Ammon's horn (tissue), 1 donor: Measurements from ENCODE around the gene TCTN1.
A peak's percentile ranks its signal among the peaks of the same experiment; 100 is the strongest.
"Not testable (repeated sequence)": the region's sequence is repeated elsewhere in the genome, so short reads cannot be mapped to it uniquely, and the experiment has no call there.

Source experiments
- DNase-seq: peaks from one replicate; pipeline ENCODE4 v3.0.0-alpha.2; 2016; ENCODE audit warnings: low spot score

Gene TCTN1

DNA sequence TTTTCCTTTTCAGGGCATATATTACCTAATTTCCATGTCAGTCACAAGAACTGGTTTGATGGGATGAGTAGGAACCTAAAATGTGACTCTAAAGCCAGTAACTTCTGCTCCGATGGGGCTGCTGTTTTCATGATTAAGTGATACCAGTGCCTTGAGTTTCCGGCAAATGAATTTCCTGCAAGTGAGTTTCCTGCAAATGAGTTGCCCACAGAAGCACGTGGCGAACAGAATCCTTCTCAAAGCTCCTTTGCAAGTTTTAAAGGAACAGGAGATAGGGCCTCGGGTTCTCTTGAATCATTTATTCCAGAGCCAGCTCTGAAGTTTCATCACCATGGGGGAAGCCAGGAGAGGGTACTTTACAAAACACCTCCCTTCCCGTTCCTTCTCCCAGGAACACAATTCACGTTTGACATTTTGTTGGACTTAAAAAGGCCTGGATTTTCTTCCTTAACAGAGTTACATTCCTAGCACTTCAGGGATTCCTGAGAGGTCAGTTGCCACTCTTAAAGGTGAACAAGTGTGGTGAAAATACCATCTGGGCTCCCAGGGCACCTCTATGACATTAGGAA is 28.6 kb upstream of the TCTN1 start:
- DNase-seq, result peak; percentile 14

DNA sequence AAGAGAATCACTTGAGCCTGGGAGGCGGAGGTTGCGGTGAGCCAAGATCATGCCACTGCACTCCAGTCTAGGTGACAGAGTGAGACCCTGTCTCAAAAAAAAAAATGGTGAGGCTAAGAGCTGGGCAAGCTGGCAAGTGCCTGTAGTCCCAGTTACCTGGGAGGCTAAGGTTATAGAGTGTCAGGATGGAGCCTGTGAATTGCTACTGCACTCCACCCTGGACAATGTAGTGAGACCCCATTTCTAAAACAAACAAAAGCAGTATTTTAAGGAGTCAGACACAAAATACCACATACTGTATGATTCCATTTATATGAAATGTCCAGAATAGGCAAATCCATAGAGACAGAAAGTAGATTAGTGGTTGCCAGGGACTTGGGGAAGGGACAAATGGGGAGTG is 26.8 kb upstream of the TCTN1 start:
- not testable (repeated sequence) for DNase-seq

DNA sequence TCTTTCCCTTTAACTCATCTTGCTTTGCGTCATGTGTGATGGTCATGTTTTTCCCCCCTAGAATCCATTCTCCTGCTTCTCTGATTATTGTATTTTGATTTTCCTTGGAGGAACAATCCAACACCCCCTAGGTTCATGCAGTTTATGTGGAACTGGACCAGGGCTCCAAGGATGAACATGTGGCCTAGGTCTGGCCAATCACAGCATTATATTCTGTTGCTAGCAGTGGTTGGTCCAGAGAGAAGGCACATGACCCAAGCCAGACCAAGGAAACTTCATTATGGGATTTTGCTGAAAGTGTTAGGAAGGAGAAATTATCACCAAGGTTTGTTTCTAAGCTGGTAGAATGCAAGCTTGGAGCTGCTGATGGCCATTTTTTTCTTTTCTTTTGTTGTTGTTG is 23.9 kb upstream of the TCTN1 start:
- no peak for DNase-seq

DNA sequence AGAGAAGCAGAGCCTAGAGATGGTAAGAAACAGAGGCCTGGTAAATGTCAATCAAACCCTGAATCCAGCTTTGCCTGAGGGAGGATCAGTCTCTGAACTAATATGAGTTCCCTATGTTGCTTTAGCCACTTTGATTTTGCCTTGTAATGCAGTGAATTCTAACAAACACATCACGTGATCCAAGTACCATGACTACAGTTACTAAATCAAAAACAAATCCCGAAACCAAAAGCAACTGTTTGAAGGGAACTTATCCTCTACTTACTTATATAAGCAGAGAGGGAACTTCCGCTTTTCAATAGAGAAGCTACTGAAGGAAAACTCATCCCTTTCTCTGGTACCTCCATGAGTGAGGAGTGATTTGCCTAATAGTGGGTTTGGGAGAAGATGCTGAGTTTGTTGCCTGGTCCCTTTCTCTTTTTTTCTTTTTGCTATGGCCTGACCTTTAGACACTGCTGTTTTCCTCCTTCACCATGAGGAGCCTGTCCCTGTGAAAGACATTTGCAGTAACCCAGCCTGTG is 23.1 kb upstream of the TCTN1 start:
- peak; percentile 67 for DNase-seq

DNA sequence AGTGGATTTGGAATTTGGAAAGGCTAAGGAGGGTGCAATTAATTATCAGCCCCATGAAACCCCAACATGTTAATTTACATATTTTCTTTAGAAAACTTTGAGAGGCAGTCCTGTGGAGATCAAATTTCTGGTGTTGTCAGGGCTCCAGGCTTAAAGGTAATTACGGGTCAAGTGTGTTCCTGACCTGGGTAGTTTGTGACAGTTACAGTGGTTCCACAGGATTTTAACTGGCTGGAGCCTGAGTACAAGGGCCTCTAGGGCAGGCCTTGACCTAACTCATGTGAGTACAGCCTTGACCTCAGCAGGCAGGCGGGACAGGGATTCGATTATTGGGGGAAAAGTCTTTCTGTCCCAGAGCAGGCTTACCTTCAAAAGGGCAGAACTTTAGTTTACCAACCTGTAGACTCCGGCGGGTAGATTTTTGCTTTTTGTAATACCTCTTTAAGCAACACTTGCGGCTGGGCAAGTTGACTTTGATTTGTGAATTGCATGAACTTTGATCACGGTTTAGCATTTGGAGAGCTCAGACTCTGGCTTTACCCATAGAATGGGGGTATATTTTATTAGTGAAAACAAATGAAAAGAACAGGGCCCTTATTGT is 22.4 kb upstream of the TCTN1 start:
- DNase-seq, result no peak

DNA sequence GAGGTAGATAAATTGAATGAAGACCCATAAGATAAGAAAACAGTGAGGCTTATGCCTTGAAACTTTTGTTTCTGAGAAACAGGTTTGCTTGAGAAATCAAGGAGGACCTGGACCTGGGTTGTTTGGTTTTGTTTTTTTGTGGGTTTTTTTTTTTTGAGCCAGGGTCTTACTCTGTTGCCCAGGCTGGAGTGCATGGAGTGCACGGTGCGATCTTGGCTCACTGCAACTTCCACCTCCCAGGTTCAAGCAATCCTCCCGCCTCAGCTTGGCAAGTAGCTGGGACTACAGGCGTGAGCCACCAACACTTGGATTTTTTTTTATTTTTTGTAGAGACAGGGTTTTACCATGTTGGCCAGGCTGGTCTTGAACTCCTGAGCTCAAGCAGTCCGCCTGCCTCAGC is 21.9 kb upstream of the TCTN1 start:
- no peak for DNase-seq

DNA sequence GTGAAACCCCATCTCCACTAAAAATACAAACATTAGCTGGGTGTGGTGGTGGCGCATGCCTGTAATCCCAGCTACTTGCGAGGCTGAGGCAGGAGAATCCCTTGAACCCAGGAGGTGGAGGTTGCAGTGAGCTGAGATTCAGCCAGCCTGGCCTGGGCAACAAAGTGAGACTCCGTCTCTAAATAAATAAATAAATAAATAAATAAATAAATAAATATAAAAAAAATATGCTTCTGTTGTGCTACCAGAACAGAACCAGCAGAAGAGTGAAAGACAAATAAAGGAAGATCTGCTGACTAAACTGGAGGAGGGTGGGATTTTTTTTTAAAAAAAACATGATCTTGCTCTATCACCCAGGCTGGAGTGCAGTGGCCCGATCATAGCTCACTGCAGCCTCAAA is 21.0 kb upstream of the TCTN1 start:
- not testable (repeated sequence) for DNase-seq

DNA sequence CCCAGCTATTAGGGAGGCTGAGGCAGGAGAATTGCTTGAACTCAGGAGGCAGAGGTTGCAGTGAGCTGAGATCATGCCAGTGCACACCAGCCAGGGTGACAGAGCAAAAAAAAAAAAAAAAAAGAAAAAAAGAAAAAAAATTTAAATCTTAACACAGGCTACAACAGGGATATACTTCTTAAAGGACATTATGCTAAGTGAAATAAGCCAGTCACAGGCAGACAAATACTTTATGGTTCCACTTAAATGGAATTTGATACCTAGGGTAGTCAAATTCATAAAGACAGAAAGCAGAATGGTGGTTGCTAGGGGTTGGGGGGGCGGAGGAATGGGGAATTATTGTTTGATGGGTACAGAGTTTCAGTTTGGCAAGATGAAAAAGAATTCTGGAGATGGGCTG is 16.0 kb upstream of the TCTN1 start:
- DNase-seq, result no peak

DNA sequence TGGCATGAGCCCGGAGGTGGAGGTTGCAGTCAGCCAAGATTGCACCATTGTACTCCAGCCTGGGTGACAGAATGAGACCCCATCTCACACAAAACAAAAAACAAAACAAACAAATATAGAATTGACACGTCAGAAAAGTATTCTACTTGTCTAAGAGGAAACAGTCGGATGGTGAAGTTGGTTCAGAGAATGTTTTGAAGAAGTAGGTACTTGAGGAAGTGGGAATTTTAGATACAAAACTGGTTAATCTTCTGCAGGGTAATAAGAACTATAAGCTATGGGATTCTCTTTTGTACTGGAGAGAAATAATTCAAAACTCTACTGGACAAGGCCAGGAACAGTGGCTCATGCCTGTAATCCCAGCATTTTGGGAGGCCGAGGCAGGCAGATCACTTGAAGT is 14.6 kb upstream of the TCTN1 start:
- no peak for DNase-seq

DNA sequence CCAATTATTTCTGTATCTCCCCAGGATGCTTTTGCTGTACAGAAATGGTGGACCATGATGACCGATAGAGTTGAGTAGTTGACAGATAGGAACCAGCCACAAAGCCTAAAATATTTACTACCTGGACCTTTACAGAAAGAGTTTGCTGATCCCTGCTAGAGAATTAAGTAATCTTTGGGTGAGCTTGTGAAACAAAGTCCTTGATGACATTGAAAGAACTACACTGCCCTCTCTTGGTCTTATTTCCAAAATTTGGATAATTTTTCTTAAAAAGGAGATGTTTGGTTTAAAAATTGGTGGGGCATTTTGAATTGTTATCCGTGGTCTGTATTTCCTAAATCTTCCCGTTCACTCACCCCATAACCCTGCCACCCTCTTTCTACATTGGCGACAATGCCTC is 13.7 kb upstream of the TCTN1 start:
- DNase-seq, result peak; percentile 51

DNA sequence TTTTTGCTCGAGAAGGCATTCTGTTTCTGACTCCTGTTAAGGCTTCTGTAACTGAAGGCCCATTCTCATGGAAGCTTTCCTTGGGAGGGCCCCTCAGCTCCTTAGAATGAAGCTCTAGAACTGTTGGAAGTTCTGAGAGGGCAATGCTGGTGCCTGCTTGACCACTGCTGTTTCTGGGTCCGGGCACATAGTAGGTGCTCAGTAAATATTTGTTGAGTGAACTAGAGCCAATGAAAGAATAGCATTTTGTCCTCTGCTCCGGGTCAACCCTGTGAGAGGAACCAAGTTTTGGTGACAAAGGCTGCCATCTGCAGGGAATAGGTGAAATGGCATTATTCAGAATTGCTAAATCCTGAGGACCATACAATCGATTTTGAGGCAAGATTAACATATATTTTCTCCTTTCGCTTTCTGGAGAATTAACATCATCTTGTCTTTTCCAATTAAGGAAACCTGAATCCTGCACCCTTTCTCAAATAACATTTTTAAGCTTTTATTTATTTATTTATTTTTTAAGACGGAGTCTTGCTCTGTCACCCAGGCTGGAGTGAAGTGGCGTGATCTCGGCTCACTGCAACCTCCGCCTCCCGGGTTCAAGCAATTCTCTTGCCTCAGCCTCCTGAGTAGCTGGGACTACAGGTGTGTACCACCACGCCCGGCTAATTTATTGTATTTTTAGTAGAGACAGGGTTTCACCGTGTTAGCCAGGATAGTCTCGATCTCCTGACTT is 11.7 kb upstream of the TCTN1 start:
- DNase-seq, result peak; percentile 66

DNA sequence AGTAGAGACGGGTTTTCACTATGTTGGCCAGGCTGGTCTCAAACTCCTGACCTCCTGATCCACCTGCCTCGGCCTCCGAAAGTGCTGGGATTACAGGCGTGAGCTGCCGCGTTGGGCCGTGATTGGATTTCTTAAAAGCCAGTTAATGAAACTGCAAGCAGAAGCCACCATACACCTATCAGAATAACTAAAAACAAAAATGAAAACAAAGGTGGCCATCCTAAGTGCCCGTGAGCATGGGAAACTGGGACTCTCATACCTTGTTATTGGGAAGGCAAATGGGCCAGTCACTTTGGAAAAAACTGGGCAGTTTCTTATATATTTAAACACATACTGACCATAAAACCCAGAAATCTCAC is 7.7 kb upstream of the TCTN1 start:
- no peak for DNase-seq

DNA sequence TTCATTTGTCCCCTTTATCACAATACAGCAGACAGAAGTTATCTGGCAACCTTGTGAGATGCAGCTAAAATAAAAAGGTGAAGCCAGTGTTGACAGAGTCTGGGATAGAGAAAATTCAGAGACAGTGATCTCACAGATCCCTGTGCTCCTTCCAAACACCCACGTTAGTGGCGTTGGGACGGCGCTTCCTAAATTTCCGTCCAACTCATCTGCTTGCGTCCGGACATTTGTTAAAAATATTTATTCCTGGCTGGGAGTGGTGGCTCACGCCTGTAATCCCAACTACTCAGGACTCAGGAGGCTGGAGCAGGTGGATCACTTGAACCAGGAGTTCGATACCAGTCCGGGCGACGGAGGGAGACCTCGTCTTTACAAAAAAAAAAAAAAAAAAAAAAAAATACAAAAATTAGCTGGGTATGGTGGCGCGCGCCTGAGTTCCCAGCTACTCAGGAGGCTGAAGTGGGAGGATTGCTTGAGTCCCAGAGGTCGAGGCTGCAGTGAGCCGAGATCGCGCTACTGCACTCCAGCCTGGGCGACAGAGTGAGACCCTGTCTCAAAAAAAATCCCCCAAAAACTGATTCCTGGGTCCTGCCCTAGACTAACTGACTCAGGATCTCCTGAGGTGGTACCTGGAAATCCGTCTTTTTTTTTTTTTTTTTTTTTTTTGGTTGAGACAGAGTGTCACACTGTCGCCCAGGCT is 708 bp upstream of the TCTN1 start:
- DNase-seq, result no peak

DNA sequence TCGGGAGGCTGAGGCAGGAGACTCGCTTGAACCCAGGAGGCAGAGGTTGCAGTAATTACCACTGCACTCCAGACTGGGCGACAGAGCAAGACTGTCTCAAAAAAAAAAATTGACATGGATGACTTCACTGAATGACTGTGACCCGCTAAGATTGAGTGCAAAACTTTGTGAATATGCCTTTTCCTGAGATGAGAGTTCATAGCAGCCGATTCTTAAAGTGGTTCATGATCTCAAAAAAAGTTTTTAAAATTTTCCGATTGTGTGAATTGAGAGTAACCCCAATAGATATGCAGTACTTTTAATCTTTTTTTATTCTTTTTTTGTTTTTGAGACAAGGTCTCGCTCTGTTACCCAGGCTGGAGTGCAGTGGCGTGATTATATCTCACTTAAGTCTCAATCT is 1.2 kb downstream of the TCTN1 start:
- DNase-seq, result no peak

DNA sequence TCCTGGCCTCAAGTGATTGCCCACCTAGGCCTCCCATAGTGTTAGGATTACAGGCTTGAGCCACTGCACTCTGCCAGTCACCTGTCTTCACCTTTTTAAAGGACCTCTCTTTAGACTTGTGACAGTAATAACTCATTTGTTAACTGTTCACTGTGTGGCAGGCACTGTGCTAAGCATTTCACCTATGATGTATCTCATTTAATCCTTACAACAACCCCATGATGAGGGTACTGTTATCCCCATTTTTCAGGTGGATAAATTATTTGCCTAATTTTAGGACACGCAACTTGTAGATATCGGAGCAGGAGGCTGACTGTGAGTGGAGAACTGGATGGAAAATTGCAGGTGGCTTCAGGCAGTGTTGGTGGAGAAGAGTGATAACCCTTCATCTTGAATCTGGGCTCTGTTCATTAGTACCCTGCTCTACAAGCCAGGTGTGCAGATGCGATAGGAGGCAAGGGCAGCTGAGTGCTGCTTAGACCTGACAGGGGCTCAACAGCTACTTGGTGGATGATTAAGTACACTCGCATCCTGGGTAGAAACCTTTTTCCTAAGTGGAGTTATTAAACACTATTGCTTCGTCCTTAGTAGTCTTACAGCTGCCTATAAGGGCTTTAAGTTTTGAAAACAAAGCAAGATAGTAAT is 2.7 kb downstream of the TCTN1 start:
- no peak for DNase-seq

DNA sequence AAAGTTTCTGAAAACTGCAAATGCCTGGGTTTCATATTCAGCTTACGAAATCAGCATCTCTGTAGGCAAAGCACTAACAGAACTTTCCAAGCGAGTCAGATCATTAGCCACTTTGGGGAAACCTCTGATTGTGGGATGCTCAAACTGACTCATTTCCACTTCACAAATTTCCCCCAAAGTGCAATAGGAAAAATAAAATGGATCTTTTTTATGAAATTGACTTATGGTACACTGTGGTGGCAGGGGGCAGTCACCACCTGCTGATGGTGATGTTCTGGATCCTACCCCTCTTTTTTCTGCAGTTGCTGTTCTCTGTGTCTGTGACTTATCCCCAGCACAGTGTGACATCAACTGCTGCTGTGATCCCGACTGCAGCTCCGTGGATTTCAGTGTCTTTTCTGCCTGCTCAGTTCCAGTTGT is 5.6 kb downstream of the TCTN1 start:
- DNase-seq, result no peak

DNA sequence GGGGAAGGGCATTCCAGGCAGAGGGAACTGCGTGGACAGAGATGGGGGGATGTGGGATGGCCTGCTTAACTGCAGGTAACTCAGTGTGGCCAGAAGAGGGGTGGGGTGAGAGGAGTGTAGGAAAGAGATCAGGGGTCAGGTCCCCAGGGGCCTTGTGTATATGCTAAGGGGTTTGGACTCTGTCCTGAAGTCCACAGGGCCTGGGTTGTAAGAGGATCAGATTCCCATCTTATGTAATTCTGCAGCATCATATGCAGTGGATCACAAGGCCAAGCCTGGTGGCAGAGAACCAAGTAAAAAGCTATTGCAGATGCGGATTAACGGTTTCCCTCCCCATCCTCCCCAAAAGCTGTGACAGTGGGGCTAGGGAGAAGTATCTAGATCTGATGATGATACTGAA is 8.7 kb downstream of the TCTN1 start:
- no peak for DNase-seq

DNA sequence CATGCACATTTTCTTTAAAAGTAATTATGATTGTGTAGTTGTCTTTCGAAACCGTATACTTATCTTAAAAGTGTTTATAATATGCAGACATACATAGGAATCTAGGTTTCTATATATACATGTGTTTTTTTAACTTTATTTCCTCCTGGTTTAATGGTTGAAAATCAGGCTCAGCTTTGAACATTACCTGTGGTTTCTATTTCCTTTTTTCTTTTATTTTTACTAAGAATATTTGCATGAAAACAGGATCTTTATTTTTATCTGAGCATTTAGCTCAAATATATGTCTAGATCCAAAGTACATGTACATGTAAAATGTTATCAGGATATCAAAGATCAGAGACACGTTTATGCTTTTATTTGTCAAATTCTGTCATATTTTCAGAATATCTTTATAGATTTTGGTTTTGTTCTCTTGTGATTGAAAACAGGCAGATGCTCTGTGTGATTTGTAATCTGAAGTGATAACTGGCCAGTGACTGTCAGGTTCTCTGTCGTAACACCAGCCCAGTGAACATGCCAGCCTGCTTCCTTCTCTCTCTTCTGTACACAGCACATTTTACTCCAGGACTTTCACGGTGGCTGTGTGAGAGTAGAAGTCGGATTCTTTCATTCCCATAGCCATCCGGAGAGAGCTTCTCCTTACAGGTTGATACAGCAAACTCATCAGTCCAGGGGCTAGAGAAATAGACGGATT is 13.7 kb downstream of the TCTN1 start:
- no peak for DNase-seq

DNA sequence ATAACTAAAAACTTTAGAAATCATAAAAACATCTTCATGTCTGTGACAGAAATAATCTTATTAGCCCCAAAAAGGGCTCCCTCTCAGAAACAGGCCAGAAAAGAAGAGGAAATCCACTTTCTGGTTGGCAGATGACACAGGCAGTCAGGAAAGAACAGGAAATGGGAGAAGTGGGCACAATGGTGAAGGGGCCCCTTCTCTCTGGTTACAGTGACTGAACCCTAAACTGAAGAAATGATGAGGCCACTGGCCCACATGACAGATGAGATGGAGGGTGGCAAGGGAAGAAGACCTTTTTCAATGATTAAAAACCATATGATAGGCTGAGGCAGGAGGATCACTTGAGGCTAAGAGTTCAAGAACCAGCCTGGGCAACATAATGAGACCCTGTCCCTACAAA is 21.1 kb downstream of the TCTN1 start:
- DNase-seq, result no peak

DNA sequence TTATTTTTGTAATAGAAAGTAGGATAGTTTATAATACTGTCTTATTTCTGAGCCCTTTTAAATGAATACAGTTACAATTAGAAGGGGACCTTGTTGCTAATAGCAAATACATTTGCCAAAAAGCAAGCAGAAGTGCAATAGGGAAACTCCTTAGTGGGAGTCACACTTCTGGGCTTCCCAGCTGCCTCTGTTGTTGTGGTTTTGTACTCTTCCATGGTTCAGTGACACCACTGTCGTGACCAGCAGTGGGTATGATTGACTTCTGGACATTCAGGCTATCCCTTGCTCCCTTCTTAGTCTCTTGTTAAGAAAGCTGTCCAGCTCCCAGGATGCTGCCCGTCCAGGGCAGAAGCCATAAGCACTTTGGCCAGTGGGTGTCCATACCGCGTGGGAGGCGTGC is 22.6 kb downstream of the TCTN1 start:
- DNase-seq, result no peak

DNA sequence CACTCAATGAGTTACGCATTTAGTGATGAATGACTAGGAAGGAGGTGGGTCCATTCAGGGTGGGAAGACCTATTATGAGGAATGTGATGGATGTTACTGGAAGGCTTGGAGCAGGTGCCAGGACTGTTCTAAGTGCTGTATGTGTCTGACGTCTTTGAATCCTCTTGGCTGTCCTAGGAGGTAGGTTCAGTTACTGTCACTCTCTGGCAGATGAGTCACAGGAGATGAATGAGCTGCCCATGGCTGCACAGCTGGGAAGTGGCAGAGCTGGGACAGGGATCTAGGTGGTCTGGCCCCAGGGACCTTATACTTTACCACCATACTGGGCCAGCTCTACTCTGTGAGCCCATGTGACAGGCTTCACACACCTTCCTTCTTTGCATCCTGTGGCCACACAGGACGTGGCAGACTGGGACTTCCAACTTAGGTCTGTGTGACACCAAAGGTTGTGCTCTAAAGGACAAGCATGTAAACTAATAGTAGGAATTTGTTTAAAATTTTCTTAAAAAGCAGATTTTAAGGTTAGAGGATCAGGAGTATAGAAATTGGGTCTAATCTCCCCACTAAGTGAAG is 24.0 kb downstream of the TCTN1 start:
- DNase-seq, result no peak

DNA sequence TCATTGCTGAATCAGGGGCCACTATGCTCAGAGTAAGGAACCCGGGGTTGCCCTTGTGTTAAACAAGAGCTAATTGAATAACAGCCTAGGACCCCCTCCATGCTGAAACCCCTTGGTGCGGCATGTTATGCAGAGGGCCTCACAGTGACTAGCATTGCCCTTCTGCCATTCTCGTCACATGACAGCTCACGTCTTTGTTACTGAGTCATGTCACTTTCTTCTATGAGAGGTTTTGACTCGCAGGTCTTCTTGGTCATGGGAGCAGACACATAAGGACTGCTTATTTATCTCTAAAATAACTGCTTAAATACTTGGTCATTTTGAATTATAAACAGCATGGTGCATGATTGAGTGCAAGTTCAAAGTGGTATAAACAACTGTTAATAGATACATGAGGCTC is 24.9 kb downstream of the TCTN1 start:
- no peak for DNase-seq
